IMR-90 (cell line): ENCODE results near the gene CYTH1. TPM values are rescaled to one million over a fixed set of nuclear protein-coding genes. Genes with fewer than 3 reads are reported as not detected.

Source experiments
- ATAC-seq: fragments of 200-7000 bp; cut with Tn5 transposase; 2 replicates; pipeline ENCODE4 v1.9.1; 2020; ENCODE audit warnings: low read depth, mild to moderate bottlenecking, moderate library complexity
- BruUV-seq: library from RNA; stranded (reverse); fragments of 400-500 nt; replicated peaks from 2 replicates; lab custom pipeline; 2021; lab: Mats Ljungman, UMichigan
- CTCF ChIA-PET: fragments of 300-600 bp; formaldehyde crosslinking; extraction: SDS; loops from one replicate; lab custom pipeline; 2021; ENCODE audit warnings: antibody characterized with exemption; lab: Yijun Ruan, JAX
- POLR2A ChIA-PET: fragments of 300-600 bp; sonication (Branson Sonifier 250); formaldehyde crosslinking; loops from one replicate; lab custom pipeline; 2022; ENCODE audit warnings: antibody characterized with exemption; ENCODE audit not compliant: unreplicated experiment; lab: Charles Lee
- DNase-seq: peaks from one replicate; pipeline ENCODE4 v3.0.0; 2013
- H2AFZ ChIP-seq: replicated peaks from 2 replicates; pipeline ENCODE3; 2013; ENCODE audit warnings: low read length, mild to moderate bottlenecking; ENCODE audit not compliant: poor library complexity
- H2AK5ac ChIP-seq: 2 replicates; pipeline ENCODE4 v1.6.1; 2013; ENCODE audit warnings: low read depth, low read length, inconsistent platforms
- H2AK9ac ChIP-seq: replicated peaks from 2 replicates; pipeline ENCODE3; 2013; ENCODE audit warnings: mild to moderate bottlenecking, low read depth, low read length, moderate library complexity; ENCODE audit not compliant: poor library complexity
- H2BK120ac ChIP-seq: 2 replicates; pipeline ENCODE4 v1.6.1; 2013; ENCODE audit warnings: low read depth, low read length, inconsistent platforms
- H2BK15ac ChIP-seq: 3 replicates; pipeline ENCODE4 v1.6.1; 2013; ENCODE audit warnings: low read depth, low read length, inconsistent platforms
- H2BK20ac ChIP-seq: 2 replicates; pipeline ENCODE4 v1.6.1; 2013; ENCODE audit warnings: low read depth, mild to moderate bottlenecking, inconsistent platforms, low read length, moderate library complexity
- H2BK5ac ChIP-seq: 2 replicates; pipeline ENCODE4 v1.6.1; 2013; ENCODE audit warnings: mild to moderate bottlenecking, low read depth, low read length, inconsistent platforms; ENCODE audit not compliant: poor library complexity, severe bottlenecking
- H3K14ac ChIP-seq: replicated peaks from 2 replicates; pipeline ENCODE4 v1.6.1; 2013; ENCODE audit warnings: low read depth, low read length, inconsistent platforms
- H3K18ac ChIP-seq: 2 replicates; pipeline ENCODE4 v1.6.1; 2013; ENCODE audit warnings: low read depth, low read length, control low read depth
- H3K23ac ChIP-seq: 2 replicates; pipeline ENCODE4 v1.6.1; 2013; ENCODE audit warnings: low read depth, low read length, inconsistent platforms
- H3K27ac ChIP-seq: 2 replicates; pipeline ENCODE4 v1.5.1; 2013; ENCODE audit warnings: mild to moderate bottlenecking, control low read depth, low read length; ENCODE audit not compliant: insufficient read depth
- H3K27me3 ChIP-seq: 2 replicates; pipeline ENCODE4 v1.6.1; 2013; ENCODE audit warnings: low read length; ENCODE audit not compliant: control insufficient read depth, insufficient read depth
- H3K36me3 ChIP-seq: 2 replicates; pipeline ENCODE4 v1.6.1; 2013; ENCODE audit warnings: low read length, mixed read lengths; ENCODE audit not compliant: control insufficient read depth, insufficient read depth
- H3K4ac ChIP-seq: 2 replicates; pipeline ENCODE4 v1.6.1; 2013; ENCODE audit warnings: low read depth, low read length, inconsistent platforms
- H3K4me1 ChIP-seq: 2 replicates; pipeline ENCODE4 v1.6.1; 2013; ENCODE audit warnings: low read length, mixed read lengths; ENCODE audit not compliant: control insufficient read depth, insufficient read depth
- H3K4me2 ChIP-seq: 2 replicates; pipeline ENCODE4 v1.6.1; 2013; ENCODE audit warnings: low read depth, mild to moderate bottlenecking, control low read depth, low read length, moderate library complexity
- H3K4me3 ChIP-seq: 2 replicates; pipeline ENCODE4 v1.5.1; 2013; ENCODE audit warnings: low read depth, mild to moderate bottlenecking, control low read depth, low read length, moderate library complexity; ENCODE audit not compliant: insufficient read depth
- H3K56ac ChIP-seq: 2 replicates; pipeline ENCODE4 v1.6.1; 2013; ENCODE audit warnings: low read length, inconsistent platforms; ENCODE audit not compliant: insufficient read depth; ENCODE audit errors: extremely low read depth
- H3K79me1 ChIP-seq, 2 experiments: 2 replicates each; pipeline ENCODE4 v1.6.1; 2013; ENCODE audit warnings: low read length in 2 of 2, inconsistent platforms in 1 of 2, low read depth in 1 of 2
- H3K9ac ChIP-seq: 2 replicates; pipeline ENCODE4 v1.6.1; 2013; ENCODE audit warnings: low read depth, low read length, control low read depth
- H3K9me1 ChIP-seq: 2 replicates; pipeline ENCODE4 v1.6.1; 2013; ENCODE audit warnings: low read length, inconsistent platforms; ENCODE audit not compliant: insufficient read depth
- H3K9me3 ChIP-seq: 2 replicates; pipeline ENCODE4 v1.6.1; 2013; ENCODE audit warnings: low read length; ENCODE audit not compliant: control insufficient read depth, insufficient read depth
- H4K20me1 ChIP-seq: 2 replicates; pipeline ENCODE4 v1.6.1; 2013; ENCODE audit warnings: low read length, inconsistent platforms; ENCODE audit not compliant: insufficient read depth
- H4K5ac ChIP-seq: 2 replicates; pipeline ENCODE4 v1.6.1; 2013; ENCODE audit warnings: mild to moderate bottlenecking, low read depth, low read length, control low read depth
- H4K8ac ChIP-seq, 2 experiments: 2 replicates each; pipeline ENCODE4 v1.6.1; 2013; ENCODE audit warnings: low read depth in 2 of 2, low read length in 2 of 2, control low read depth in 1 of 2, inconsistent platforms in 1 of 2
- H4K91ac ChIP-seq: 2 replicates; pipeline ENCODE4 v1.6.1; 2013; ENCODE audit warnings: low read depth, low read length, inconsistent platforms; ENCODE audit not compliant: insufficient read depth
- BHLHE40 ChIP-seq: fragments of 150-350 bp; IDR thresholded peaks from 2 replicates; pipeline ENCODE4 v1.6.1; 2016; ENCODE audit warnings: mild to moderate bottlenecking, low read depth, low read length
- CEBPB ChIP-seq: IDR thresholded peaks from 2 replicates; pipeline ENCODE4 v1.6.1; 2012; ENCODE audit warnings: low read depth, low read length, improper control_type of control experiment
- FOS ChIP-seq: fragments of 150-350 bp; IDR thresholded peaks from 2 replicates; pipeline ENCODE4 v1.6.1; 2016; ENCODE audit warnings: low read depth, low read length
- MAZ ChIP-seq: IDR thresholded peaks from 2 replicates; pipeline ENCODE4 v1.6.1; 2012; ENCODE audit warnings: low read depth, mild to moderate bottlenecking, low read length, improper control_type of control experiment, moderate library complexity, borderline replicate concordance
- MXI1 ChIP-seq: IDR thresholded peaks from 2 replicates; pipeline ENCODE4 v1.6.1; 2012; ENCODE audit warnings: low read depth, mild to moderate bottlenecking, low read length, moderate library complexity, borderline replicate concordance
- NFE2L2 ChIP-seq: fragments of 150-350 bp; IDR thresholded peaks from 2 replicates; pipeline ENCODE4 v1.6.1; 2016; ENCODE audit warnings: low read depth, mild to moderate bottlenecking, low read length
- RAD21 ChIP-seq: IDR thresholded peaks from 2 replicates; pipeline ENCODE4 v1.6.1; 2012; ENCODE audit warnings: low read length, improper control_type of control experiment
- RCOR1 ChIP-seq: IDR thresholded peaks from 2 replicates; pipeline ENCODE4 v1.6.1; 2012; ENCODE audit warnings: mild to moderate bottlenecking, low read length, improper control_type of control experiment; ENCODE audit not compliant: insufficient replicate concordance
- RFX5 ChIP-seq: IDR thresholded peaks from 2 replicates; pipeline ENCODE4 v1.8.0; 2012; ENCODE audit warnings: low read depth, mild to moderate bottlenecking, low read length, moderate library complexity
- WGBS, 2 experiments: methylation state at CpG; one replicate each; pipeline versions ENCODE4 v1.1.5 to v1.1.7; 2013; ENCODE audit warnings: missing lambda C conversion rate in 2 of 2; ENCODE audit not compliant: insufficient read length in 1 of 2; ENCODE audit errors: extremely low coverage in 2 of 2; 5-methylcytosine and 5-hydroxymethylcytosine counted together
- dilution Hi-C: fragments of 300-500 bp; cut with HindIII; formaldehyde crosslinking; loops from one replicate; pipeline ENCODE4 v1.14.3; 2018; ENCODE audit warnings: low sequenced_read_pairs; ENCODE audit not compliant: unreplicated experiment
- in situ Hi-C: fragments of 300-500 bp; cut with MboI; formaldehyde crosslinking; loops from 3 replicates; pipeline ENCODE4 v1.14.3; 2019; ENCODE audit warnings: low sequenced_read_pairs, inconsistent platforms, mixed read lengths
- intact Hi-C: fragments of 100-400 bp; cut with micrococcal nuclease; formaldehyde crosslinking; loops from 2 replicates; pipeline ENCODE4 v1.10.0; 2022
- polyA plus RNA-seq, 3 experiments: library from polyadenylated mRNA; depleted of rRNA; stranded (reverse); fragments of >200 nt; gene quantifications; 2 replicates each; pipeline ENCODE4 v1.2.3, GENCODE V29; 2012; ENCODE audit warnings: low replicate concordance in 1 of 3
- total RNA-seq: library from RNA; depleted of rRNA; stranded (reverse); fragments of >200 nt; gene quantifications from 2 replicates; pipeline ENCODE4 v1.2.3, GENCODE V29; 2012
- TF ChIP-seq, protein P1 (sequence below): fragments of 150-350 bp; IDR thresholded peaks from 2 replicates; pipeline ENCODE4 v1.6.1; 2016; ENCODE audit warnings: low read depth, mild to moderate bottlenecking, low read length, moderate library complexity, borderline replicate concordance
- TF ChIP-seq, protein P2 (sequence below): conservative IDR thresholded peaks from 2 replicates; pipeline ENCODE4 v1.5.1; 2012; ENCODE audit warnings: mild to moderate bottlenecking, low read depth, low read length, improper control_type of control experiment
- TF ChIP-seq, protein P3 (sequence below): fragments of 150-350 bp; IDR thresholded peaks from 2 replicates; pipeline ENCODE4 v1.6.1; 2017; ENCODE audit warnings: mild to moderate bottlenecking, antibody characterized with exemption, low read length, low read depth

The CYTH1 gene
- total and polyA plus RNA-seq, 2 of the 4 experiments (the other 2 are of a cell fraction) = 7.9 to 12.4 TPM

DNA sequence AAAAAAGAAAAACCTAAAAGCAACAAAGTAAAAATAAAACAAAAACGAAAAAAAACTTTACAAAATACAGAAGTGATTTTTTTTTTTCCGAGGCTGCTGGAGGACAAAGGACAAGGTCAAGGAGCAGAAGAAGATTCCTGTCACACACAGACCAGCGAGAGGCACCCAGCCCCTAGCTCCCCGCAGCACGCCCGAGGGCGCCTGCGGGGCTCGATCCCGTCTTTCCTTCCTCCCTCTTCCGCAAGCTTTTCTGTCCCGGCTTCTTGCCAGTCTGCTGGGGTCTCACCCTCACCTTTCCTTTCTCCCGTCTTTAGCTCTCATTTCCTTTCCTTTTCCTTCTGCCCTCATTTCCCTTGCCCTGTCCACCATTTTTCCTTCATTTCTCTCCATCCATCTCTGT, 138.7 kb downstream of the CYTH1 start:
- H4K20me1 ChIP-seq = no peaks in the 10 kb centered on the region
- no peaks in the 10 kb centered on the region; the same call in 1 of the 2 replicates for H3K4me1 ChIP-seq
- 71% methylated on average over 2 of the region's 13 CpGs; no CpG with 5 or more reads in 1 of the 2 experiments for WGBS, 2 experiments
- no peak overlapping the region for H3K9ac ChIP-seq
- H3K4me2 ChIP-seq = no peak overlapping the region
- peaks cover 25% of the 10 kb centered on the region; the same call in 1 of the 2 replicates for H3K27me3 ChIP-seq
- DNase-seq (no peak), ATAC-seq (no peak)
- H3K4ac ChIP-seq = no peak overlapping the region
- dilution Hi-C loops (no loop called here), in situ Hi-C loops (no loop called here), intact Hi-C loops (no loop called here)
- BruUV-seq = no TSS peak
- H3K56ac ChIP-seq = no peak overlapping the region
- 0 out of 2 replicates have a peak, but pooled peaks cover 2% of the 10 kb centered on the region for H3K9me1 ChIP-seq
- H2AK5ac ChIP-seq = no peak overlapping the region
- H2BK5ac ChIP-seq = no peak overlapping the region
- H4K8ac ChIP-seq = no peak overlapping the region
- H2BK15ac ChIP-seq = no peak overlapping the region
- H2AFZ ChIP-seq = no peak overlapping the region
- H2BK120ac ChIP-seq = no peak overlapping the region
- ChIA-PET CTCF (no interaction called here), POLR2A (no interaction called here)
- no peak overlapping the region for H4K91ac ChIP-seq
- TF ChIP-seq FOS (no peak), RAD21 (no peak), RCOR1 (no peak), MXI1 (no peak), NFE2L2 (no peak), CEBPB (no peak), BHLHE40 (no peak), RFX5 (no peak), MAZ (no peak)
- TF ChIP-seq, protein P1, sequence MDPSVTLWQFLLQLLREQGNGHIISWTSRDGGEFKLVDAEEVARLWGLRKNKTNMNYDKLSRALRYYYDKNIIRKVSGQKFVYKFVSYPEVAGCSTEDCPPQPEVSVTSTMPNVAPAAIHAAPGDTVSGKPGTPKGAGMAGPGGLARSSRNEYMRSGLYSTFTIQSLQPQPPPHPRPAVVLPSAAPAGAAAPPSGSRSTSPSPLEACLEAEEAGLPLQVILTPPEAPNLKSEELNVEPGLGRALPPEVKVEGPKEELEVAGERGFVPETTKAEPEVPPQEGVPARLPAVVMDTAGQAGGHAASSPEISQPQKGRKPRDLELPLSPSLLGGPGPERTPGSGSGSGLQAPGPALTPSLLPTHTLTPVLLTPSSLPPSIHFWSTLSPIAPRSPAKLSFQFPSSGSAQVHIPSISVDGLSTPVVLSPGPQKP = no peak
- TF ChIP-seq, protein P2, sequence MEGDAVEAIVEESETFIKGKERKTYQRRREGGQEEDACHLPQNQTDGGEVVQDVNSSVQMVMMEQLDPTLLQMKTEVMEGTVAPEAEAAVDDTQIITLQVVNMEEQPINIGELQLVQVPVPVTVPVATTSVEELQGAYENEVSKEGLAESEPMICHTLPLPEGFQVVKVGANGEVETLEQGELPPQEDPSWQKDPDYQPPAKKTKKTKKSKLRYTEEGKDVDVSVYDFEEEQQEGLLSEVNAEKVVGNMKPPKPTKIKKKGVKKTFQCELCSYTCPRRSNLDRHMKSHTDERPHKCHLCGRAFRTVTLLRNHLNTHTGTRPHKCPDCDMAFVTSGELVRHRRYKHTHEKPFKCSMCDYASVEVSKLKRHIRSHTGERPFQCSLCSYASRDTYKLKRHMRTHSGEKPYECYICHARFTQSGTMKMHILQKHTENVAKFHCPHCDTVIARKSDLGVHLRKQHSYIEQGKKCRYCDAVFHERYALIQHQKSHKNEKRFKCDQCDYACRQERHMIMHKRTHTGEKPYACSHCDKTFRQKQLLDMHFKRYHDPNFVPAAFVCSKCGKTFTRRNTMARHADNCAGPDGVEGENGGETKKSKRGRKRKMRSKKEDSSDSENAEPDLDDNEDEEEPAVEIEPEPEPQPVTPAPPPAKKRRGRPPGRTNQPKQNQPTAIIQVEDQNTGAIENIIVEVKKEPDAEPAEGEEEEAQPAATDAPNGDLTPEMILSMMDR = no peak
- TF ChIP-seq, protein P3, sequence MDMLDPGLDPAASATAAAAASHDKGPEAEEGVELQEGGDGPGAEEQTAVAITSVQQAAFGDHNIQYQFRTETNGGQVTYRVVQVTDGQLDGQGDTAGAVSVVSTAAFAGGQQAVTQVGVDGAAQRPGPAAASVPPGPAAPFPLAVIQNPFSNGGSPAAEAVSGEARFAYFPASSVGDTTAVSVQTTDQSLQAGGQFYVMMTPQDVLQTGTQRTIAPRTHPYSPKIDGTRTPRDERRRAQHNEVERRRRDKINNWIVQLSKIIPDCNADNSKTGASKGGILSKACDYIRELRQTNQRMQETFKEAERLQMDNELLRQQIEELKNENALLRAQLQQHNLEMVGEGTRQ = no peak
- H4K5ac ChIP-seq = no peak overlapping the region
- H3K36me3 ChIP-seq = no peaks in the 10 kb centered on the region
- H3K14ac ChIP-seq = no peak overlapping the region
- no peak overlapping the region for H3K27ac ChIP-seq
- H3K79me1 ChIP-seq = no peaks in the 10 kb centered on the region
- no peak overlapping the region for H3K4me3 ChIP-seq
- peaks cover 3% of the 10 kb centered on the region; the same call in 1 of the 2 replicates for H3K9me3 ChIP-seq
- no peak overlapping the region for H3K18ac ChIP-seq
- no peak overlapping the region for H3K23ac ChIP-seq
- no peak overlapping the region for H2AK9ac ChIP-seq
- no peak overlapping the region for H2BK20ac ChIP-seq
